HepG2 (cell line): ENCODE data around the gene GOLGA3. TPM values are rescaled to one million over a fixed set of nuclear protein-coding genes. Genes with fewer than 3 reads are reported as not detected.

ENCODE experiments used
- GABPB1 ChIP-seq: IDR thresholded peaks from 2 replicates; pipeline ENCODE4 v1.6.1; 2016; ENCODE audit warnings: mild to moderate bottlenecking, missing genetic modification reagents, moderate library complexity, missing compliant biosample characterization
- GFI1 ChIP-seq: sonication (generic); formaldehyde crosslinking; IDR thresholded peaks from 2 replicates; pipeline ENCODE4 v1.5.0; 2020; ENCODE audit warnings: missing genetic modification reagents, mild to moderate bottlenecking, borderline replicate concordance
- HCFC1 ChIP-seq: fragments of 150-350 bp; IDR thresholded peaks from 2 replicates; pipeline ENCODE4 v1.6.1; 2014; ENCODE audit warnings: low read depth, low read length
- HNF1B ChIP-seq: sonication (generic); formaldehyde crosslinking; IDR thresholded peaks from 2 replicates; pipeline ENCODE4 v1.5.1; 2020; ENCODE audit warnings: mild to moderate bottlenecking, moderate library complexity, missing genetic modification reagents
- HOXD1 ChIP-seq: sonication (generic); formaldehyde crosslinking; IDR thresholded peaks from 2 replicates; pipeline ENCODE4 v1.5.0; 2020; ENCODE audit warnings: missing genetic modification reagents
- KAT8 ChIP-seq: IDR thresholded peaks from 2 replicates; pipeline ENCODE4 v1.6.1; 2016; ENCODE audit warnings: missing genetic modification reagents, missing compliant biosample characterization
- MATR3 ChIP-seq: sonication (generic); formaldehyde crosslinking; IDR thresholded peaks from 2 replicates; pipeline ENCODE4 v1.4.0; 2020; ENCODE audit warnings: missing genetic modification reagents
- MBNL3 ChIP-seq: fragments of 250-450 bp; sonication (Bioruptor Pico); conservative IDR thresholded peaks from 2 replicates; pipeline ENCODE4 v1.8.0; 2022; ENCODE audit warnings: mild to moderate bottlenecking, inconsistent platforms
- MIER3 ChIP-seq: IDR thresholded peaks from 2 replicates; pipeline ENCODE4 v1.6.1; 2016; ENCODE audit warnings: missing compliant biosample characterization, borderline replicate concordance
- MZF1 ChIP-seq: sonication (generic); formaldehyde crosslinking; IDR thresholded peaks from 2 replicates; pipeline ENCODE4 v1.8.1; 2023; ENCODE audit warnings: mild to moderate bottlenecking, missing genetic modification reagents, borderline replicate concordance
- NFATC3 ChIP-seq: sonication (generic); formaldehyde crosslinking; IDR thresholded peaks from 2 replicates; pipeline ENCODE4 v1.5.1; 2020; ENCODE audit warnings: mild to moderate bottlenecking, missing genetic modification reagents
- PHF21A ChIP-seq: sonication (generic); formaldehyde crosslinking; IDR thresholded peaks from 2 replicates; pipeline ENCODE4 v1.5.0; 2020; ENCODE audit warnings: mild to moderate bottlenecking, missing genetic modification reagents
- POLR2G ChIP-seq: fragments of 200-400 bp; formaldehyde crosslinking; IDR thresholded peaks from 2 replicates; pipeline ENCODE4 v1.6.1; 2018; ENCODE audit warnings: mild to moderate bottlenecking, low read depth, low read length, moderate library complexity
- PRDM10 ChIP-seq: sonication (generic); formaldehyde crosslinking; IDR thresholded peaks from 2 replicates; pipeline ENCODE4 v1.4.0; 2020; ENCODE audit warnings: low read depth, missing genetic modification reagents
- ZMYM2 ChIP-seq: sonication (generic); formaldehyde crosslinking; IDR thresholded peaks from 2 replicates; pipeline ENCODE4 v1.8.0; 2022; ENCODE audit warnings: mild to moderate bottlenecking, missing genetic modification reagents
- ZNF18 ChIP-seq: sonication (generic); formaldehyde crosslinking; IDR thresholded peaks from 2 replicates; pipeline ENCODE4 v1.8.0; 2022; ENCODE audit warnings: mild to moderate bottlenecking, missing genetic modification reagents; ENCODE audit not compliant: insufficient replicate concordance
- ZNF598 ChIP-seq: sonication (generic); formaldehyde crosslinking; IDR thresholded peaks from 2 replicates; pipeline ENCODE4 v1.5.1; 2020; ENCODE audit warnings: mild to moderate bottlenecking, missing genetic modification reagents, borderline replicate concordance
- ZNF83 ChIP-seq: sonication (generic); formaldehyde crosslinking; IDR thresholded peaks from 2 replicates; pipeline ENCODE4 v1.4.0; 2020; ENCODE audit warnings: missing genetic modification reagents, mild to moderate bottlenecking, borderline replicate concordance
- polyA plus RNA-seq, 8 experiments: library from polyadenylated mRNA; depleted of rRNA in 3 of 8; stranded (reverse) in 7 of 8; unstranded in 1 of 8; fragments of >200 nt; fragmentation: Illumina TruSeq in 4 of 8; extraction: Trizol in 4 of 8; gene quantifications; 2 replicates each; pipeline versions ENCODE4 v1.2.1 to v1.2.3, GENCODE V29; 2011 to 2016; ENCODE audit warnings: low read depth in 4 of 8, missing spikeins in 1 of 8, mixed read lengths in 1 of 8; ENCODE audit not compliant: insufficient read depth in 1 of 8
- total RNA-seq, 5 experiments: library from RNA; depleted of rRNA; stranded (reverse); fragments of >200 nt; fragmentation: Illumina TruSeq; extraction: Trizol; gene quantifications; 2 replicates each; pipeline ENCODE4 v1.2.3, GENCODE V29; 2016; ENCODE audit warnings: low read depth in 1 of 5
- TF ChIP-seq, protein P1 (sequence below): sonication (generic); formaldehyde crosslinking; IDR thresholded peaks from 2 replicates; pipeline ENCODE4 v1.5.1; 2020; ENCODE audit warnings: missing genetic modification reagents, mild to moderate bottlenecking, borderline replicate concordance
- TF ChIP-seq, protein P2 (sequence below): sonication (generic); formaldehyde crosslinking; IDR thresholded peaks from 2 replicates; pipeline ENCODE4 v1.5.0; 2020; ENCODE audit warnings: missing genetic modification reagents, mild to moderate bottlenecking, borderline replicate concordance

The GOLGA3 gene
- total and polyA plus RNA-seq, 2 of the 13 experiments (the other 11 are each of a cell fraction or from before 2014, with no cell fraction given), result 22.0 to 43.0 TPM

- TF ChIP-seq HNF1B, result peak; percentile 54; the same call in 1 of the 2 replicates
- TF ChIP-seq ZNF598 (CRISPR knock-in tag), result no peak; the same call in 1 of the 2 replicates
- no peak for TF ChIP-seq PRDM10 (CRISPR knock-in tag)
- no peak for TF ChIP-seq ZNF83
- TF ChIP-seq MATR3 (CRISPR knock-in tag), result no peak
- no peak for TF ChIP-seq MBNL3
- TF ChIP-seq GABPB1 (CRISPR knock-in tag), result peak; percentile 97
- no peak for TF ChIP-seq ZMYM2
- TF ChIP-seq HCFC1, result peak; percentile 75
- no peak for TF ChIP-seq MIER3 (CRISPR knock-in tag)
- TF ChIP-seq, protein P1, sequence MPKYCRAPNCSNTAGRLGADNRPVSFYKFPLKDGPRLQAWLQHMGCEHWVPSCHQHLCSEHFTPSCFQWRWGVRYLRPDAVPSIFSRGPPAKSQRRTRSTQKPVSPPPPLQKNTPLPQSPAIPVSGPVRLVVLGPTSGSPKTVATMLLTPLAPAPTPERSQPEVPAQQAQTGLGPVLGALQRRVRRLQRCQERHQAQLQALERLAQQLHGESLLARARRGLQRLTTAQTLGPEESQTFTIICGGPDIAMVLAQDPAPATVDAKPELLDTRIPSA (CRISPR knock-in tag), result no peak
- no peak for TF ChIP-seq HOXD1 (CRISPR knock-in tag)
- peak; percentile 71 for TF ChIP-seq POLR2G
- TF ChIP-seq PHF21A (CRISPR knock-in tag), result peak; percentile 58; the same call in 1 of the 2 replicates
- TF ChIP-seq GFI1 (CRISPR knock-in tag), result peak; percentile 47; the same call in 1 of the 2 replicates
- TF ChIP-seq KAT8 (CRISPR knock-in tag), result peak; percentile 98
- peak; percentile 39 for TF ChIP-seq ZNF18 (CRISPR knock-in tag)
- TF ChIP-seq, protein P2, sequence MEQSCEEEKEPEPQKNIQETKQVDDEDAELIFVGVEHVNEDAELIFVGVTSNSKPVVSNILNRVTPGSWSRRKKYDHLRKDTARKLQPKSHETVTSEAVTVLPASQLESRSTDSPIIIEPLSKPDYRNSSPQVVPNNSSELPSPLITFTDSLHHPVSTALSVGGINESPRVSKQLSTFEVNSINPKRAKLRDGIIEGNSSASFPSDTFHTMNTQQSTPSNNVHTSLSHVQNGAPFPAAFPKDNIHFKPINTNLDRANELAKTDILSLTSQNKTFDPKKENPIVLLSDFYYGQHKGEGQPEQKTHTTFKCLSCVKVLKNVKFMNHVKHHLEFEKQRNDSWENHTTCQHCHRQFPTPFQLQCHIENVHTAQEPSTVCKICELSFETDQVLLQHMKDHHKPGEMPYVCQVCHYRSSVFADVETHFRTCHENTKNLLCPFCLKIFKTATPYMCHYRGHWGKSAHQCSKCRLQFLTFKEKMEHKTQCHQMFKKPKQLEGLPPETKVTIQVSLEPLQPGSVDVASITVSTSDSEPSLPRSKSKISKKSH (CRISPR knock-in tag), result peak; percentile 91
- TF ChIP-seq MZF1, result no peak
- TF ChIP-seq NFATC3, result no peak
Measured at GRCh38 chr12:132828706-132829534, at the start of gene GOLGA3 (continued).
